Natural killer cell (primary cell): ENCODE data around the gene SYNM. TPM values are rescaled to one million over a fixed set of nuclear protein-coding genes. Genes with fewer than 3 reads are reported as not detected.

Experiments
- ATAC-seq, 3 donors: fragments of 150-1000 bp in 2 of 3; fragments of 200-7000 bp in 1 of 3; cut with Tn5 transposase; 1 replicate in 1 of 3; 2 replicates in 2 of 3; pipeline ENCODE4 v1.10.0; 2021; ENCODE audit warnings: mild to moderate bottlenecking in 2 of 3, moderate library complexity in 2 of 3
- DNase-seq, 2 donors: peaks; one replicate each; pipeline versions ENCODE4 v3.0.0 to v3.0.0-alpha.2; 2013 to 2021; ENCODE audit warnings: mixed read lengths in 1 of 2
- H3K27ac ChIP-seq: one replicate; pipeline ENCODE4 v1.5.1; 2013; ENCODE audit warnings: mild to moderate bottlenecking, low read length
- H3K27me3 ChIP-seq: one replicate; pipeline ENCODE4 v1.6.1; 2013; ENCODE audit warnings: low read length; ENCODE audit not compliant: control insufficient read depth, insufficient read depth
- H3K36me3 ChIP-seq: one replicate; pipeline ENCODE4 v1.6.1; 2013; ENCODE audit warnings: low read length; ENCODE audit not compliant: control insufficient read depth, insufficient read depth
- H3K4me1 ChIP-seq: one replicate; pipeline ENCODE4 v1.6.1; 2013; ENCODE audit warnings: low read length; ENCODE audit not compliant: control insufficient read depth, insufficient read depth
- H3K4me3 ChIP-seq: one replicate; pipeline ENCODE4 v1.5.1; 2013; ENCODE audit warnings: low read length
- H3K9me3 ChIP-seq: one replicate; pipeline ENCODE4 v1.6.1; 2013; ENCODE audit warnings: low read length; ENCODE audit not compliant: control insufficient read depth, insufficient read depth
- H3K27ac Mint-ChIP-seq, 2 donors: one replicate each; pipeline ENCODE4 v1.8.0; 2022; ENCODE audit warnings: mild to moderate bottlenecking in 2 of 2, mixed read lengths in 2 of 2, moderate library complexity in 1 of 2
- H3K27me3 Mint-ChIP-seq, 2 donors: one replicate each; pipeline ENCODE4 v1.8.0; 2022; ENCODE audit warnings: low read depth in 2 of 2, mixed read lengths in 2 of 2
- H3K36me3 Mint-ChIP-seq: one replicate; pipeline ENCODE4 v1.8.0; 2022; ENCODE audit warnings: mixed read lengths
- H3K4me1 Mint-ChIP-seq, 2 donors: one replicate each; pipeline ENCODE4 v1.8.0; 2022; ENCODE audit warnings: mixed read lengths in 2 of 2
- H3K4me3 Mint-ChIP-seq: one replicate; pipeline ENCODE4 v1.8.0; 2022; ENCODE audit warnings: mild to moderate bottlenecking, moderate library complexity, mixed read lengths
- H3K9me3 Mint-ChIP-seq, 2 donors: one replicate each; pipeline ENCODE4 v1.8.0; 2022; ENCODE audit warnings: mixed read lengths in 2 of 2
- WGBS: methylation state at CpG from one replicate; pipeline ENCODE4 v1.1.7; 2013; ENCODE audit warnings: missing lambda C conversion rate; ENCODE audit not compliant: insufficient coverage; 5-methylcytosine and 5-hydroxymethylcytosine counted together
- intact Hi-C: fragments of 100-400 bp; cut with micrococcal nuclease; formaldehyde crosslinking; loops from one replicate; pipeline ENCODE4 v1.14.2; 2022
- total RNA-seq, 4 donors: library from RNA; stranded (reverse); fragments of 120-200 nt in 1 of 4; gene quantifications; one replicate each; pipeline versions ENCODE4 v1.2.3 to v1.2.4, GENCODE V29; 2013 to 2022
- TF ChIP-seq, protein P1 (sequence below): fragments of 200-600 bp; IDR thresholded peaks from one replicate; pipeline ENCODE4 v1.8.0; 2022; ENCODE audit warnings: antibody characterized with exemption

The SYNM gene
- total RNA-seq = under 1 TPM; 0.11 to 0.48 (median 0.42) TPM
- total RNA-seq (2013) = 1.5 TPM

DNA sequence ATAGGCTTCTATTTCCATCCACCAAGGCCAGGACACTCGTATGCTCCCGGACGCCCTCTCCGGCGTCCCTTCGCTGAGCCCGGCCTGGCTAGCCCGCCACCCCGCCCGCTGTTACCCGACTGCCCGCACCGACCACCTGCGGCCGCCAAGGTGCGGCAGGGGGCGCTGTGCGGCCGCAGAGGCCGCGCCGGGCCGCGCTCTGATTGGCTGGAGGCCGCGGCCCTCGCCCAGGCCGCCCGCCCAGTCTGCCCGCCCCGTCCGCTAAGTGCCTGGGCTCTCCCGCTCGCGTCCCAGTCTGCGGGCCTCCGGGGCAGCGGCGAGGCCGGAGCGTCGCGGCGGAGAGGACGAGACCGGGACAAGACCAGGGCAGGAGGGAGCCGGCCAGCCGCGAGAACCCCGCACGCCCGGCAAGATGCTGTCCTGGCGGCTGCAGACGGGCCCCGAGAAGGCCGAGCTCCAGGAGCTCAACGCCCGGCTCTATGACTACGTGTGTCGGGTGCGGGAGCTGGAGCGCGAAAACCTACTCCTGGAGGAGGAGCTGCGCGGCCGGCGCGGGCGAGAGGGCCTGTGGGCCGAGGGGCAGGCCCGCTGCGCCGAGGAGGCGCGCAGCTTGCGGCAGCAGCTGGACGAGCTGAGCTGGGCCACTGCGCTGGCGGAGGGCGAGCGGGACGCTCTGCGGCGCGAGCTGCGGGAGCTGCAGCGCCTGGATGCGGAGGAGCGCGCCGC is at the start of gene SYNM:
Gene SYNM, plus strand, starts transcription at position 293 of the 726 bp plus-strand sequence. Its CDS starts 120 bp downstream, at position 413.
- peaks cover 0 to 10% of the 10 kb centered on the region in 2 donors for H3K4me1 Mint-ChIP-seq
- Histone ChIP-seq H3K4me1 (peaks cover 15% of the 10 kb centered on the region), H3K27me3 (peaks cover 12% of the 10 kb centered on the region), H3K4me3 (no peak within 1 kb of the TSS), H3K36me3 (no peaks in the 10 kb centered on the region), H3K9me3 (no peaks in the 10 kb centered on the region), H3K27ac (no peak within 1 kb of the TSS)
- TF ChIP-seq, protein P1, sequence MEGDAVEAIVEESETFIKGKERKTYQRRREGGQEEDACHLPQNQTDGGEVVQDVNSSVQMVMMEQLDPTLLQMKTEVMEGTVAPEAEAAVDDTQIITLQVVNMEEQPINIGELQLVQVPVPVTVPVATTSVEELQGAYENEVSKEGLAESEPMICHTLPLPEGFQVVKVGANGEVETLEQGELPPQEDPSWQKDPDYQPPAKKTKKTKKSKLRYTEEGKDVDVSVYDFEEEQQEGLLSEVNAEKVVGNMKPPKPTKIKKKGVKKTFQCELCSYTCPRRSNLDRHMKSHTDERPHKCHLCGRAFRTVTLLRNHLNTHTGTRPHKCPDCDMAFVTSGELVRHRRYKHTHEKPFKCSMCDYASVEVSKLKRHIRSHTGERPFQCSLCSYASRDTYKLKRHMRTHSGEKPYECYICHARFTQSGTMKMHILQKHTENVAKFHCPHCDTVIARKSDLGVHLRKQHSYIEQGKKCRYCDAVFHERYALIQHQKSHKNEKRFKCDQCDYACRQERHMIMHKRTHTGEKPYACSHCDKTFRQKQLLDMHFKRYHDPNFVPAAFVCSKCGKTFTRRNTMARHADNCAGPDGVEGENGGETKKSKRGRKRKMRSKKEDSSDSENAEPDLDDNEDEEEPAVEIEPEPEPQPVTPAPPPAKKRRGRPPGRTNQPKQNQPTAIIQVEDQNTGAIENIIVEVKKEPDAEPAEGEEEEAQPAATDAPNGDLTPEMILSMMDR = no peak
- intact Hi-C loops = loop anchor here (5.0 kb wide), 1 partner anchor 107 kb away; no protein-coding TSS in a partner anchor
- H3K27me3 Mint-ChIP-seq = peaks cover 32 to 36% of the 10 kb centered on the region in 2 donors
- peak; percentile 12 to 52 for DNase-seq
- H3K36me3 Mint-ChIP-seq = no peaks in the 10 kb centered on the region
- 3% methylated on average over 91 of the region's 91 CpGs for WGBS
- peak; percentile 36 to 69 (median 63) for ATAC-seq
- H3K4me3 Mint-ChIP-seq = peak within 1 kb of the TSS; percentile 60
- no peak within 1 kb of the TSS for H3K27ac Mint-ChIP-seq
- H3K9me3 Mint-ChIP-seq = no peaks in the 10 kb centered on the region

DNA sequence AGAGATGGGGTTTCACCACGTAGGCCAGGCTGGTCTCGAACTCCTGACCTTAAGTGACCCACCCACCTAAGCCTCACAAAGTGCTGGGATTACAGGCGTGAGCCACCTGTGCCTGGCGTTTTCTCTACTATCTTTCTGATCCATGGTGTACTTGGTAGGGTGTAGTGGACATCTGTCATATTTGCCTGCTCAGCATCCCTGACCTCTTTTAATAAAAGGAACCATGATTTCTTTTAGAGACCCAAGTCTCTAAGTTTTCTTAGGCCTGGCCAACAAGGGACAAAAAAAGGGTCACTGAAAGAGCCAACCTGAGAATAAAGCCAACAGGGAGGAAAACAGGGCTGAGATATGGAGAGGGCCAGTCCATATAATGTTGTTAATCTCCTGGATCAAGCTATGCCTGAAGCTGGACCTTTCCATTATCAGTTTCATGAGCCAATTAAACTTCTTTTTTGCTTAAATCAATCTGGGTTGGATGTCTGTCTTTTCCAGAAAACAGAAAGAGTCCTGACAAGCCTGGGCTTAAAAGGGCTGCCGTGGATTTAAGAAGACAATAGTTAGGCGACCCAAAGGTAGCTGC is 49.2 kb upstream of the SYNM start:
- peaks cover 0 to 18% of the 10 kb centered on the region in 2 donors for H3K27me3 Mint-ChIP-seq
- no peaks in the 10 kb centered on the region for H3K36me3 Mint-ChIP-seq
- H3K9me3 ChIP-seq = no peaks in the 10 kb centered on the region
- TF ChIP-seq, protein P1 = no peak
- WGBS = 99% methylated on average over 4 of the region's 6 CpGs
- no peaks in the 10 kb centered on the region for H3K9me3 Mint-ChIP-seq
- H3K27me3 ChIP-seq = peaks cover 8% of the 10 kb centered on the region
- DNase-seq = no peak
- H3K27ac Mint-ChIP-seq = no peak overlapping the region
- ATAC-seq = no peak
- H3K36me3 ChIP-seq = no peaks in the 10 kb centered on the region
- intact Hi-C loops = loop anchor here (5.0 kb wide), 2 partner anchors 103 to 278 kb away; no protein-coding TSS in a partner anchor
- no peak overlapping the region for H3K27ac ChIP-seq
- peaks cover 15% of the 10 kb centered on the region for H3K4me1 ChIP-seq
- no peak overlapping the region for H3K4me3 Mint-ChIP-seq
- peaks cover 6 to 23% of the 10 kb centered on the region in 2 donors for H3K4me1 Mint-ChIP-seq
- no peak overlapping the region for H3K4me3 ChIP-seq

DNA sequence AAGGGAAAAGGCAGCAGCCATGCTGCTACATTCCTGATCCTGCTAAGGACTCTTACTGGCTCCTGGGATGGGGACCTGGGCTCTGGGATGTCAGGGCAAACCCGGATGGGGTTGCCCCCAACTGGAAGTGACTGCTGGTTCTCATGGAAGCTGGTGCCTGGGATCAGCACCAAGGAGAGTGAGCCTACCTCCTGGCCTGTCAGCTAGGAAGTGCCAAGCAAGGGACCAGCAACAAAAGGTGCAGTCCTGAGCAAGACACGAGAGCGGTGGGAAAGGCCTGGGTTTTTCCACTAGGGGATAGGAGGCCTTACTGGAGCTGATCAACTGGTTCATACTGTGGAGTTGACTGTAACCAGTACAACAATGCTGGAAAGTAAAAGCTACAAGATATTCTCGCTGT is 47.9 kb upstream of the SYNM start:
- no peaks in the 10 kb centered on the region for H3K36me3 ChIP-seq
- 95% methylated on average over 4 of the region's 4 CpGs for WGBS
- DNase-seq (no peak), ATAC-seq (no peak)
- H3K27ac ChIP-seq = no peak overlapping the region
- H3K4me1 ChIP-seq = peaks cover 13% of the 10 kb centered on the region
- peaks cover 5 to 22% of the 10 kb centered on the region in 2 donors for H3K4me1 Mint-ChIP-seq
- H3K9me3 ChIP-seq = no peaks in the 10 kb centered on the region
- H3K27ac Mint-ChIP-seq = no peak overlapping the region
- peaks cover 8% of the 10 kb centered on the region for H3K27me3 ChIP-seq
- intact Hi-C loops = loop anchor here (5.0 kb wide), 2 partner anchors 105 to 280 kb away; no protein-coding TSS in a partner anchor
- TF ChIP-seq, protein P1 = no peak
- peaks cover 10 to 27% of the 10 kb centered on the region in 2 donors for H3K27me3 Mint-ChIP-seq
- H3K4me3 ChIP-seq = no peak overlapping the region
- no peak overlapping the region for H3K4me3 Mint-ChIP-seq
- H3K36me3 Mint-ChIP-seq = no peaks in the 10 kb centered on the region
- H3K9me3 Mint-ChIP-seq = no peaks in the 10 kb centered on the region
